HepG2 (cell line): ENCODE measurements around the gene ABCC3. TPM values are rescaled to one million over a fixed set of nuclear protein-coding genes. Genes with fewer than 3 reads are reported as not detected.

ENCODE experiments used
- ARNT2 ChIP-seq: sonication (generic); formaldehyde crosslinking; IDR thresholded peaks from 2 replicates; pipeline ENCODE4 v1.8.0; 2022; ENCODE audit warnings: mild to moderate bottlenecking, low read depth, missing genetic modification reagents, moderate library complexity
- BCL6 ChIP-seq: IDR thresholded peaks from 2 replicates; pipeline ENCODE4 v1.6.1; 2016; ENCODE audit warnings: missing genetic modification reagents, missing compliant biosample characterization
- DMAP1 ChIP-seq: IDR thresholded peaks from 2 replicates; pipeline ENCODE4 v1.6.1; 2016
- ELF1 ChIP-seq: sonication (generic); formaldehyde crosslinking; IDR thresholded peaks from 2 replicates; pipeline ENCODE4 v1.4.0; 2020; ENCODE audit warnings: missing genetic modification reagents
- ERF ChIP-seq: IDR thresholded peaks from 2 replicates; pipeline ENCODE4 v1.6.1; 2018; ENCODE audit warnings: missing biosample characterization, missing genetic modification reagents
- FOXA1 ChIP-seq, 2 experiments: fragments of 450-650 bp in 1 of 2; sonication (generic) in 1 of 2; formaldehyde crosslinking in 1 of 2; IDR thresholded peaks; 2 replicates each; pipeline versions ENCODE4 v1.4.0 to v1.6.1; 2016 to 2020; ENCODE audit warnings: missing genetic modification reagents in 1 of 2
- KLF16 ChIP-seq, 2 experiments: sonication (generic) in 1 of 2; formaldehyde crosslinking in 1 of 2; IDR thresholded peaks; 2 replicates each; pipeline versions ENCODE4 v1.6.1 to v1.8.0; 2016 to 2023; ENCODE audit warnings: missing genetic modification reagents in 2 of 2, missing compliant biosample characterization in 1 of 2
- MAF1 ChIP-seq: sonication (generic); formaldehyde crosslinking; IDR thresholded peaks from 2 replicates; pipeline ENCODE4 v1.5.0; 2020; ENCODE audit warnings: missing genetic modification reagents, borderline replicate concordance
- MED1 ChIP-seq: sonication (generic); formaldehyde crosslinking; IDR thresholded peaks from 2 replicates; pipeline ENCODE4 v1.4.0; 2020; ENCODE audit warnings: missing genetic modification reagents
- NR2F2 ChIP-seq: IDR thresholded peaks from 2 replicates; pipeline ENCODE4 v1.6.1; 2012; ENCODE audit warnings: low read depth, inconsistent platforms, borderline replicate concordance
- POLR2A ChIP-seq, 2 experiments: IDR thresholded peaks; 2 replicates each; pipeline ENCODE4 v1.6.1; 2011; ENCODE audit warnings: low read depth in 2 of 2, low read length in 2 of 2, mild to moderate bottlenecking in 1 of 2, moderate library complexity in 1 of 2; ENCODE audit not compliant: insufficient read depth in 1 of 2
- REXO4 ChIP-seq: sonication (generic); formaldehyde crosslinking; IDR thresholded peaks from 2 replicates; pipeline ENCODE4 v1.8.0; 2022; ENCODE audit warnings: missing genetic modification reagents, mild to moderate bottlenecking, borderline replicate concordance
- RFX3 ChIP-seq: IDR thresholded peaks from 2 replicates; pipeline ENCODE4 v1.6.1; 2016; ENCODE audit warnings: missing biosample characterization, missing genetic modification reagents
- SALL2 ChIP-seq: sonication (generic); formaldehyde crosslinking; IDR thresholded peaks from 2 replicates; pipeline ENCODE4 v1.8.1; 2023; ENCODE audit warnings: mild to moderate bottlenecking, missing genetic modification reagents, inconsistent platforms
- TCF7 ChIP-seq: sonication (generic); IDR thresholded peaks from 2 replicates; pipeline ENCODE4 v1.6.1; 2016; ENCODE audit warnings: antibody characterized with exemption, low read depth
- ZBTB20 ChIP-seq: sonication (generic); formaldehyde crosslinking; IDR thresholded peaks from 2 replicates; pipeline ENCODE4 v1.8.1; 2023; ENCODE audit warnings: missing genetic modification reagents, low read depth, mild to moderate bottlenecking, borderline replicate concordance
- ZFP41 ChIP-seq: sonication (generic); formaldehyde crosslinking; IDR thresholded peaks from 2 replicates; pipeline ENCODE4 v1.4.0; 2020; ENCODE audit warnings: mild to moderate bottlenecking, missing genetic modification reagents, borderline replicate concordance
- ZNF205 ChIP-seq: IDR thresholded peaks from 2 replicates; pipeline ENCODE4 v1.6.1; 2018; ENCODE audit warnings: missing biosample characterization, missing genetic modification reagents
- ZNF251 ChIP-seq: sonication (generic); formaldehyde crosslinking; IDR thresholded peaks from 2 replicates; pipeline ENCODE4 v1.9.0; 2021; ENCODE audit warnings: mild to moderate bottlenecking, missing genetic modification reagents
- ZNF264 ChIP-seq: sonication (generic); formaldehyde crosslinking; IDR thresholded peaks from 2 replicates; pipeline ENCODE4 v1.4.0; 2020; ENCODE audit warnings: missing genetic modification reagents
- ZNF292 ChIP-seq: sonication (generic); formaldehyde crosslinking; IDR thresholded peaks from 2 replicates; pipeline ENCODE4 v1.8.1; 2022; ENCODE audit warnings: mild to moderate bottlenecking, low read depth, missing genetic modification reagents, borderline replicate concordance
- ZNF816 ChIP-seq: sonication (generic); formaldehyde crosslinking; IDR thresholded peaks from 2 replicates; pipeline ENCODE4 v1.8.0; 2022; ENCODE audit warnings: missing genetic modification reagents, mild to moderate bottlenecking, borderline replicate concordance
- polyA plus RNA-seq, 8 experiments: library from polyadenylated mRNA; depleted of rRNA in 3 of 8; stranded (reverse) in 7 of 8; unstranded in 1 of 8; fragments of >200 nt; fragmentation: Illumina TruSeq in 4 of 8; extraction: Trizol in 4 of 8; gene quantifications; 2 replicates each; pipeline versions ENCODE4 v1.2.1 to v1.2.3, GENCODE V29; 2011 to 2016; ENCODE audit warnings: low read depth in 4 of 8, missing spikeins in 1 of 8, mixed read lengths in 1 of 8; ENCODE audit not compliant: insufficient read depth in 1 of 8
- total RNA-seq, 5 experiments: library from RNA; depleted of rRNA; stranded (reverse); fragments of >200 nt; fragmentation: Illumina TruSeq; extraction: Trizol; gene quantifications; 2 replicates each; pipeline ENCODE4 v1.2.3, GENCODE V29; 2016; ENCODE audit warnings: low read depth in 1 of 5
- TF ChIP-seq, protein P1 (sequence below): sonication (generic); formaldehyde crosslinking; IDR thresholded peaks from 2 replicates; pipeline ENCODE4 v1.5.0; 2020; ENCODE audit warnings: mild to moderate bottlenecking, missing genetic modification reagents
- TF ChIP-seq, protein P2 (sequence below): sonication (generic); formaldehyde crosslinking; conservative IDR thresholded peaks from 2 replicates; pipeline ENCODE4 v1.5.0; 2020; ENCODE audit warnings: missing genetic modification reagents
- TF ChIP-seq, protein P3 (sequence below): sonication (generic); formaldehyde crosslinking; IDR thresholded peaks from 2 replicates; pipeline ENCODE4 v1.4.0; 2020; ENCODE audit warnings: missing genetic modification reagents, borderline replicate concordance

ABCC3 gene
- total and polyA plus RNA-seq, 2 of the 13 experiments (the other 11 are each of a cell fraction or from before 2014, with no cell fraction given) = 25.2 to 50.7 TPM

DNA sequence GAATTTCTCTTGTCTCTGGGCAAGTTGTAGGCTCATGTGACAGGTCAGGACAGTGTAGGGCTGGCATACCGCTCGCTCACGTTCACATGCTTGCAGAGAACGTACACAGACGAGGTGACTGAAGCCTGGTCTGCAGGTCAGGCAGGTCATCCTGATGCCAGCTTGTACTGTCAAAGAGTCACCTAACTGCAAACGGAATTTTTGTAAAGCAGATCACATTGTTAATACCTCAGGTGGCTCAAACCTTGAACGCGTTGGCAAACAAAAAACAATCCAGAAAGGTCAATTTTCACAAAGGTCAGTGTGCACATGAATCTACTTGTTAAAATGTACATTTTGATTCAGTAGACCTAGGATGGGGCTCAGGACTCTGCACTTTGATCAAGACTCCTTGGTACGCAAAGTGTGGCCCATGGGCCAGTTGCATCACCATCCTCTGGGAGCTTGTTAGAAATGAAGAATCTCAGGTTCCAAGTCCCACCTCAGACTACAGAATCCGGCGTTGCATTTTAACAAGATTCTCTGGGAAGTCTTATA lies 44.4 kb downstream of the ABCC3 start (continued):
- TF ChIP-seq, protein P1, sequence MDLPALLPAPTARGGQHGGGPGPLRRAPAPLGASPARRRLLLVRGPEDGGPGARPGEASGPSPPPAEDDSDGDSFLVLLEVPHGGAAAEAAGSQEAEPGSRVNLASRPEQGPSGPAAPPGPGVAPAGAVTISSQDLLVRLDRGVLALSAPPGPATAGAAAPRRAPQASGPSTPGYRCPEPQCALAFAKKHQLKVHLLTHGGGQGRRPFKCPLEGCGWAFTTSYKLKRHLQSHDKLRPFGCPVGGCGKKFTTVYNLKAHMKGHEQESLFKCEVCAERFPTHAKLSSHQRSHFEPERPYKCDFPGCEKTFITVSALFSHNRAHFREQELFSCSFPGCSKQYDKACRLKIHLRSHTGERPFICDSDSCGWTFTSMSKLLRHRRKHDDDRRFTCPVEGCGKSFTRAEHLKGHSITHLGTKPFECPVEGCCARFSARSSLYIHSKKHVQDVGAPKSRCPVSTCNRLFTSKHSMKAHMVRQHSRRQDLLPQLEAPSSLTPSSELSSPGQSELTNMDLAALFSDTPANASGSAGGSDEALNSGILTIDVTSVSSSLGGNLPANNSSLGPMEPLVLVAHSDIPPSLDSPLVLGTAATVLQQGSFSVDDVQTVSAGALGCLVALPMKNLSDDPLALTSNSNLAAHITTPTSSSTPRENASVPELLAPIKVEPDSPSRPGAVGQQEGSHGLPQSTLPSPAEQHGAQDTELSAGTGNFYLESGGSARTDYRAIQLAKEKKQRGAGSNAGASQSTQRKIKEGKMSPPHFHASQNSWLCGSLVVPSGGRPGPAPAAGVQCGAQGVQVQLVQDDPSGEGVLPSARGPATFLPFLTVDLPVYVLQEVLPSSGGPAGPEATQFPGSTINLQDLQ (CRISPR knock-in tag) = no peak
- TF ChIP-seq RFX3 (CRISPR knock-in tag) (no peak), BCL6 (peak; percentile 51; the same call in 1 of the 2 replicates), ZFP41 (CRISPR knock-in tag) (no peak), ZBTB20 (CRISPR knock-in tag) (no peak), TCF7 (no peak), MAF1 (no peak), ZNF251 (CRISPR knock-in tag) (no peak), MED1 (CRISPR knock-in tag) (peak; percentile 64; the same call in 1 of the 2 replicates), DMAP1 (CRISPR knock-in tag) (no peak), KLF16 (CRISPR knock-in tag; IDR thresholded peaks at IDR 0.05) (no peak), ZNF205 (CRISPR knock-in tag) (no peak), NR2F2 (peak; percentile 83), REXO4 (CRISPR knock-in tag) (no peak), ZNF264 (no peak), SALL2 (CRISPR knock-in tag) (no peak), ELF1 (CRISPR knock-in tag) (no peak), ZNF292 (CRISPR knock-in tag) (no peak; the same call in 1 of the 2 replicates), ERF (CRISPR knock-in tag) (no peak), ZNF816 (CRISPR knock-in tag) (no peak), FOXA1 (IDR thresholded peaks at IDR 0.05) (no peak), FOXA1 (CRISPR knock-in tag; IDR thresholded peaks at IDR 0.05) (no peak), POLR2A (IDR thresholded peaks at IDR 0.05; ENCODE audit: insufficient read depth in 1 of 2, low read depth in 2 of 2, low read length in 2 of 2) (no peak), ARNT2 (CRISPR knock-in tag) (no peak)
- TF ChIP-seq, protein P2, sequence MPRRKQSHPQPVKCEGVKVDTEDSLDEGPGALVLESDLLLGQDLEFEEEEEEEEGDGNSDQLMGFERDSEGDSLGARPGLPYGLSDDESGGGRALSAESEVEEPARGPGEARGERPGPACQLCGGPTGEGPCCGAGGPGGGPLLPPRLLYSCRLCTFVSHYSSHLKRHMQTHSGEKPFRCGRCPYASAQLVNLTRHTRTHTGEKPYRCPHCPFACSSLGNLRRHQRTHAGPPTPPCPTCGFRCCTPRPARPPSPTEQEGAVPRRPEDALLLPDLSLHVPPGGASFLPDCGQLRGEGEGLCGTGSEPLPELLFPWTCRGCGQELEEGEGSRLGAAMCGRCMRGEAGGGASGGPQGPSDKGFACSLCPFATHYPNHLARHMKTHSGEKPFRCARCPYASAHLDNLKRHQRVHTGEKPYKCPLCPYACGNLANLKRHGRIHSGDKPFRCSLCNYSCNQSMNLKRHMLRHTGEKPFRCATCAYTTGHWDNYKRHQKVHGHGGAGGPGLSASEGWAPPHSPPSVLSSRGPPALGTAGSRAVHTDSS = no peak
- TF ChIP-seq, protein P3, sequence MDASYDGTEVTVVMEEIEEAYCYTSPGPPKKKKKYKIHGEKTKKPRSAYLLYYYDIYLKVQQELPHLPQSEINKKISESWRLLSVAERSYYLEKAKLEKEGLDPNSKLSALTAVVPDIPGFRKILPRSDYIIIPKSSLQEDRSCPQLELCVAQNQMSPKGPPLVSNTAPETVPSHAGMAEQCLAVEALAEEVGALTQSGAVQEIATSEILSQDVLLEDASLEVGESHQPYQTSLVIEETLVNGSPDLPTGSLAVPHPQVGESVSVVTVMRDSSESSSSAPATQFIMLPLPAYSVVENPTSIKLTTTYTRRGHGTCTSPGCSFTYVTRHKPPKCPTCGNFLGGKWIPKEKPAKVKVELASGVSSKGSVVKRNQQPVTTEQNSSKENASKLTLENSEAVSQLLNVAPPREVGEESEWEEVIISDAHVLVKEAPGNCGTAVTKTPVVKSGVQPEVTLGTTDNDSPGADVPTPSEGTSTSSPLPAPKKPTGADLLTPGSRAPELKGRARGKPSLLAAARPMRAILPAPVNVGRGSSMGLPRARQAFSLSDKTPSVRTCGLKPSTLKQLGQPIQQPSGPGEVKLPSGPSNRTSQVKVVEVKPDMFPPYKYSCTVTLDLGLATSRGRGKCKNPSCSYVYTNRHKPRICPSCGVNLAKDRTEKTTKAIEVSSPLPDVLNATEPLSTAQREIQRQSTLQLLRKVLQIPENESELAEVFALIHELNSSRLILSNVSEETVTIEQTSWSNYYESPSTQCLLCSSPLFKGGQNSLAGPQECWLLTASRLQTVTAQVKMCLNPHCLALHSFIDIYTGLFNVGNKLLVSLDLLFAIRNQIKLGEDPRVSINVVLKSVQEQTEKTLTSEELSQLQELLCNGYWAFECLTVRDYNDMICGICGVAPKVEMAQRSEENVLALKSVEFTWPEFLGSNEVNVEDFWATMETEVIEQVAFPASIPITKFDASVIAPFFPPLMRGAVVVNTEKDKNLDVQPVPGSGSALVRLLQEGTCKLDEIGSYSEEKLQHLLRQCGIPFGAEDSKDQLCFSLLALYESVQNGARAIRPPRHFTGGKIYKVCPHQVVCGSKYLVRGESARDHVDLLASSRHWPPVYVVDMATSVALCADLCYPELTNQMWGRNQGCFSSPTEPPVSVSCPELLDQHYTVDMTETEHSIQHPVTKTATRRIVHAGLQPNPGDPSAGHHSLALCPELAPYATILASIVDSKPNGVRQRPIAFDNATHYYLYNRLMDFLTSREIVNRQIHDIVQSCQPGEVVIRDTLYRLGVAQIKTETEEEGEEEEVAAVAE (CRISPR knock-in tag) = no peak
